ENCODE results near the gene NGB.

The NGB gene

GRCh38 chr14:77224212-77224611 lies 46.8 kb downstream of the NGB start:
- peaks cover 17% of the 10 kb centered on the region for H3K27me3 Mint-ChIP-seq
- no peaks in the 10 kb centered on the region for H3K9me3 Mint-ChIP-seq
- no peak for ATAC-seq (ENCODE audit: low read depth)
- peaks cover 8% of the 10 kb centered on the region for H3K4me1 Mint-ChIP-seq
- H3K27ac Mint-ChIP-seq, result no peak overlapping the region
- no peaks in the 10 kb centered on the region for H3K36me3 Mint-ChIP-seq
- H3K4me3 Mint-ChIP-seq, result no peak overlapping the region
- no peak for DNase-seq (ENCODE audit: low spot score in 2 of 2)

- no peak overlapping the region for H3K4me3 Mint-ChIP-seq
- DNase-seq (ENCODE audit: low spot score in 2 of 2), result no peak
- peaks cover 14% of the 10 kb centered on the region for H3K27me3 Mint-ChIP-seq
- H3K36me3 Mint-ChIP-seq, result no peaks in the 10 kb centered on the region
- ATAC-seq (ENCODE audit: low read depth), result no peak
- H3K9me3 Mint-ChIP-seq, result no peaks in the 10 kb centered on the region
- H3K27ac Mint-ChIP-seq, result no peak overlapping the region
- H3K4me1 Mint-ChIP-seq, result peaks cover 8% of the 10 kb centered on the region
Measured at GRCh38 chr14:77222546-77223225, 48.3 kb downstream of the NGB start.

GRCh38 chr14:77221241-77221871 lies 49.6 kb downstream of the NGB start:
- no peak overlapping the region for H3K4me3 Mint-ChIP-seq
- no peaks in the 10 kb centered on the region for H3K9me3 Mint-ChIP-seq
- H3K36me3 Mint-ChIP-seq, result no peaks in the 10 kb centered on the region
- H3K27me3 Mint-ChIP-seq, result peaks cover 17% of the 10 kb centered on the region
- H3K4me1 Mint-ChIP-seq, result peaks cover 8% of the 10 kb centered on the region
- no peak for DNase-seq (ENCODE audit: low spot score in 2 of 2)
- no peak overlapping the region for H3K27ac Mint-ChIP-seq
- ATAC-seq (ENCODE audit: low read depth), result no peak

GRCh38 chr14:77220246-77221017 lies 50.6 kb downstream of the NGB start:
- no peaks in the 10 kb centered on the region for H3K9me3 Mint-ChIP-seq
- ATAC-seq (ENCODE audit: low read depth) (peak; percentile 34), DNase-seq (ENCODE audit: low spot score in 2 of 2) (no peak)
- H3K36me3 Mint-ChIP-seq, result no peaks in the 10 kb centered on the region
- peaks cover 19% of the 10 kb centered on the region for H3K27me3 Mint-ChIP-seq
- H3K4me1 Mint-ChIP-seq, result peaks cover 8% of the 10 kb centered on the region
- H3K4me3 Mint-ChIP-seq, result no peak overlapping the region
- no peak overlapping the region for H3K27ac Mint-ChIP-seq

- Mint-ChIP-seq H3K36me3 (no peaks in the 10 kb centered on the region), H3K27ac (no peak overlapping the region), H3K4me3 (no peak overlapping the region), H3K4me1 (peaks cover 8% of the 10 kb centered on the region), H3K9me3 (no peaks in the 10 kb centered on the region), H3K27me3 (peaks cover 25% of the 10 kb centered on the region)
- DNase-seq (ENCODE audit: low spot score in 2 of 2) (no peak), ATAC-seq (ENCODE audit: low read depth) (no peak)
Measured at GRCh38 chr14:77219591-77219990, 51.4 kb downstream of the NGB start.

GRCh38 chr14:77217551-77217950 lies 53.5 kb downstream of the NGB start:
- Mint-ChIP-seq H3K27me3 (peaks cover 28% of the 10 kb centered on the region), H3K36me3 (no peaks in the 10 kb centered on the region), H3K9me3 (no peaks in the 10 kb centered on the region), H3K27ac (no peak overlapping the region), H3K4me3 (no peak overlapping the region), H3K4me1 (peaks cover 12% of the 10 kb centered on the region)
- ATAC-seq (ENCODE audit: low read depth) (no peak), DNase-seq (ENCODE audit: low spot score in 2 of 2) (no peak)
